GM12878 (cell line): ENCODE results near the gene MED1. TPM values are rescaled to one million over a fixed set of nuclear protein-coding genes. Genes with fewer than 3 reads are reported as not detected.
A peak's percentile ranks its signal among the peaks of the same experiment; 100 is the strongest.

Experiments
- ATAC-seq: fragments of 200-7000 bp; cut with Tn5 transposase; 3 replicates; pipeline ENCODE4 v1.9.1; 2020; ENCODE audit warnings: mild to moderate bottlenecking, moderate library complexity
- BruUV-seq: library from RNA; stranded (reverse); fragments of 400-500 nt; replicated peaks from 2 replicates; lab custom pipeline; 2021; lab: Mats Ljungman, UMichigan
- CTCF ChIA-PET: fragments of 300-600 bp; sonication (Branson Sonifier 250); formaldehyde crosslinking; extraction: SDS; loops from one replicate; lab custom pipeline; 2021; ENCODE audit warnings: inconsistent platforms; lab: Yijun Ruan, JAX
- POLR2A ChIA-PET: fragments of 350-600 bp; formaldehyde crosslinking; extraction: SDS; loops from one replicate; lab custom pipeline; 2021; ENCODE audit warnings: inconsistent platforms; lab: Charles Lee
- RAD21 ChIA-PET: fragments of 300-600 bp; sonication (Branson Sonifier 250); formaldehyde crosslinking; loops from one replicate; lab custom pipeline; 2023; ENCODE audit warnings: antibody characterized with exemption; ENCODE audit not compliant: unreplicated experiment; lab: Charles Lee
- SMC1A ChIA-PET: fragments of 300-600 bp; sonication (Branson Sonifier 250); formaldehyde crosslinking; loops from one replicate; lab custom pipeline; 2023; ENCODE audit not compliant: unreplicated experiment, uncharacterized antibody; lab: Charles Lee
- DNase-seq: peaks from one replicate; pipeline ENCODE4 v3.0.0-alpha.2; 2011; ENCODE audit warnings: low read depth, low spot score
- FAIRE-seq: peaks from 3 replicates; lab custom pipeline; 2011; peaks lifted over from hg19 to GRCh38; lab: Jason Lieb, UNC
- H2AFZ ChIP-seq: 2 replicates; pipeline ENCODE4 v1.6.0; 2011; ENCODE audit warnings: low read depth, low read length, control low read depth; ENCODE audit not compliant: control insufficient read depth
- H3K27ac ChIP-seq: 2 replicates; pipeline ENCODE4 v1.5.1; 2011; ENCODE audit warnings: control low read depth; ENCODE audit not compliant: control insufficient read depth, insufficient read depth
- H3K27me3 ChIP-seq, 2 experiments: replicated peaks in 1 of 2; 2 replicates each; pipeline versions ENCODE4 v1.6.0 to v1.6.1; 2011; ENCODE audit warnings: low read length in 1 of 2; ENCODE audit not compliant: control insufficient read depth in 2 of 2, insufficient read depth in 2 of 2
- H3K36me3 ChIP-seq, 2 experiments: 2 replicates each; pipeline ENCODE4 v1.5.1; 2011; ENCODE audit warnings: low read length in 1 of 2; ENCODE audit not compliant: control insufficient read depth in 2 of 2, insufficient read depth in 2 of 2
- H3K4me1 ChIP-seq: 2 replicates; pipeline ENCODE4 v1.6.1; 2011; ENCODE audit warnings: mild to moderate bottlenecking, low read length, moderate library complexity, mixed read lengths; ENCODE audit not compliant: control insufficient read depth, insufficient read depth
- H3K4me2 ChIP-seq: 2 replicates; pipeline ENCODE4 v1.6.0; 2011; ENCODE audit warnings: control low read depth; ENCODE audit not compliant: control insufficient read depth, insufficient read depth
- H3K4me3 ChIP-seq: fragments of 200-600 bp; sonication (generic); 2 replicates; pipeline ENCODE4 v1.5.1; 2016
- H3K79me2 ChIP-seq: 2 replicates; pipeline ENCODE4 v1.6.0; 2011; ENCODE audit warnings: low read length; ENCODE audit not compliant: control insufficient read depth, insufficient read depth
- H3K9ac ChIP-seq: 2 replicates; pipeline ENCODE4 v1.8.0; 2011; ENCODE audit warnings: low read length, control low read depth, mixed read lengths; ENCODE audit not compliant: control insufficient read depth, insufficient read depth
- H3K9me3 ChIP-seq: replicated peaks from 3 replicates; pipeline ENCODE4 v1.5.1; 2011; ENCODE audit warnings: mild to moderate bottlenecking, low read length; ENCODE audit not compliant: control insufficient read depth, insufficient read depth
- H4K20me1 ChIP-seq: 2 replicates; pipeline ENCODE4 v1.6.0; 2011; ENCODE audit not compliant: control insufficient read depth, insufficient read depth
- ASH2L ChIP-seq: fragments of 300-600, 200-600 bp; sonication (generic); IDR thresholded peaks from 2 replicates; pipeline ENCODE4 v1.6.1; 2017; ENCODE audit warnings: low read depth, mild to moderate bottlenecking, borderline replicate concordance
- BMI1 ChIP-seq: fragments of 450-650 bp; IDR thresholded peaks from 2 replicates; pipeline ENCODE4 v1.6.1; 2016; ENCODE audit warnings: mild to moderate bottlenecking, moderate library complexity, borderline replicate concordance
- KLF5 ChIP-seq: fragments of 450-650 bp; IDR thresholded peaks from 2 replicates; pipeline ENCODE4 v1.6.1; 2014; ENCODE audit warnings: mild to moderate bottlenecking; ENCODE audit not compliant: partially characterized antibody
- MYC ChIP-seq: IDR thresholded peaks from 2 replicates; pipeline ENCODE4 v1.6.1; 2011; ENCODE audit warnings: mild to moderate bottlenecking, low read length, moderate library complexity, inconsistent platforms; ENCODE audit not compliant: insufficient read depth, insufficient replicate concordance, insufficient read length, severe bottlenecking
- NFYB ChIP-seq: IDR thresholded peaks from 2 replicates; pipeline ENCODE4 v1.6.1; 2011; ENCODE audit warnings: low read depth, mild to moderate bottlenecking, low read length, improper control_type of control experiment, moderate library complexity; ENCODE audit not compliant: insufficient read depth
- RBBP5 ChIP-seq: fragments of 200-600 bp; sonication (generic); conservative IDR thresholded peaks from 2 replicates; pipeline ENCODE4 v1.6.1; 2016
- SRF ChIP-seq, 2 experiments: IDR thresholded peaks; 2 replicates each; pipeline ENCODE4 v1.6.1; 2011; ENCODE audit warnings: low read depth in 2 of 2, low read length in 2 of 2, mild to moderate bottlenecking in 1 of 2, moderate library complexity in 1 of 2
- YY1 ChIP-seq: IDR thresholded peaks from 2 replicates; pipeline ENCODE4 v1.6.1; 2011; ENCODE audit warnings: low read depth, mild to moderate bottlenecking, low read length
- ZNF622 ChIP-seq: fragments of 450-650 bp; IDR thresholded peaks from 2 replicates; pipeline ENCODE4 v1.6.1; 2017; ENCODE audit warnings: mild to moderate bottlenecking, inconsistent platforms
- WGBS: methylation state at CpG from one replicate; pipeline ENCODE4 v1.1.6; 2016; ENCODE audit warnings: low lambda C conversion rate; ENCODE audit not compliant: insufficient replicate concordance, insufficient coverage; ENCODE audit errors: missing lambda C conversion rate; 5-methylcytosine and 5-hydroxymethylcytosine counted together
- in situ Hi-C: fragments of 300-500 bp; cut with MboI; formaldehyde crosslinking; loops from 9 replicates; pipeline ENCODE4 v1.14.3; 2018; ENCODE audit warnings: mixed read lengths
- intact Hi-C: fragments of 100-400 bp; cut with micrococcal nuclease; formaldehyde crosslinking; loops from one replicate; pipeline ENCODE4 v1.14.2; 2022; ENCODE audit not compliant: unreplicated experiment
- polyA plus RNA-seq, 11 experiments: library from polyadenylated mRNA; depleted of rRNA in 4 of 11; unstranded in 6 of 11; stranded (reverse) in 5 of 11; fragments of >200 nt; fragmentation: Nextera tagmentation in 4 of 11; fragmentation: Illumina TruSeq in 1 of 11; extraction: Ambion mirVana in 4 of 11; extraction: Trizol in 1 of 11; gene quantifications; 1 replicate in 1 of 11; 2 replicates in 10 of 11; pipeline versions ENCODE4 v1.2.1 to v1.2.3, GENCODE V29; 2011 to 2016; ENCODE audit warnings: inconsistent platforms in 2 of 11, missing spikeins in 2 of 11, low read depth in 1 of 11
- total RNA-seq, 4 experiments: library from RNA; depleted of rRNA in 3 of 4; stranded (reverse); fragments of >200 nt in 3 of 4; fragmentation: Illumina TruSeq in 1 of 4; extraction: Trizol in 1 of 4; gene quantifications; 2 replicates each; pipeline versions ENCODE4 v1.2.1 to v1.2.3, GENCODE V29; 2013 to 2021
- TF ChIP-seq, protein P1 (sequence below): fragments of 450-650 bp; IDR thresholded peaks from 2 replicates; pipeline ENCODE4 v1.6.1; 2017; ENCODE audit warnings: mild to moderate bottlenecking

The MED1 gene
- total and polyA plus RNA-seq, 10 of the 15 experiments (the other 5 are each of a cell fraction or from before 2014, with no cell fraction given), result 8.7 to 50.1 (median 30.1) TPM

GRCh38 chr17:39400547-39401411 is 50.3 kb downstream of the MED1 start:
- peak overlapping the region; percentile 76 for H3K4me3 ChIP-seq
- H3K36me3 ChIP-seq, result peaks cover 0 to under 1% of the 10 kb centered on the region in 2 experiments; a peak in 1 of 4 replicates
- ChIA-PET POLR2A (interaction anchor here (1.0 to 1.4 kb wide), 4 partner anchors 9 to 225 kb away, joined by 3 to 8 read pairs (median 5); no protein-coding TSS in a partner anchor), RAD21 (interaction anchor here (1.0 kb wide), 1 partner anchor 201 kb away, joined by 3 read pairs; the partner anchor contains the start of gene RPL19), CTCF (interaction anchor here (1.0 kb wide), 1 partner anchor 62 kb away, joined by 3 read pairs; no protein-coding TSS in a partner anchor), SMC1A (no interaction called here)
- peak overlapping the region; percentile 87 for H3K4me2 ChIP-seq
- no peaks in the 10 kb centered on the region; the same call in none of the 2 replicates for H3K4me1 ChIP-seq
- H3K9ac ChIP-seq, result peak overlapping the region; percentile 70
- H3K9me3 ChIP-seq, result no peaks in the 10 kb centered on the region
- peaks cover 6% of the 10 kb centered on the region for H3K79me2 ChIP-seq
- peak overlapping the region; percentile 67 for H2AFZ ChIP-seq
- no peaks in the 10 kb centered on the region for H3K27me3 ChIP-seq
- no peaks in the 10 kb centered on the region for H4K20me1 ChIP-seq
- ATAC-seq (no peak), FAIRE-seq (no peak), DNase-seq (no peak)
- H3K27ac ChIP-seq, result peak overlapping the region; percentile 50
- TF ChIP-seq ASH2L (0 out of 2 replicates have a peak, but pooled peaks have one; percentile 27), MYC (no peak), BMI1 (no peak)
- in situ Hi-C loops, result no loop called here
- WGBS, result 4% methylated on average over 44 of the region's 46 CpGs
- no TSS peak for BruUV-seq
- intact Hi-C loops, result no loop called here

GRCh38 chr17:39399791-39400190 is 51.3 kb downstream of the MED1 start:
- Histone ChIP-seq H3K4me3 (peak overlapping the region; percentile 76; the same call in 1 of the 2 replicates), H3K27ac (no peak overlapping the region), H3K9me3 (no peaks in the 10 kb centered on the region), H3K4me2 (peak overlapping the region; percentile 87; the same call in 1 of the 2 replicates), H2AFZ (no peak overlapping the region), H4K20me1 (no peaks in the 10 kb centered on the region), H3K79me2 (peaks cover 6% of the 10 kb centered on the region), H3K9ac (no peak overlapping the region), H3K27me3 (no peaks in the 10 kb centered on the region), H3K4me1 (no peaks in the 10 kb centered on the region; the same call in none of the 2 replicates), H3K36me3 (no peaks in the 10 kb centered on the region)
- DNase-seq (no peak), ATAC-seq (no peak), FAIRE-seq (no peak)
- ChIA-PET RAD21 (interaction anchor here (1.0 kb wide), 1 partner anchor 200 kb away, joined by 3 read pairs; the partner anchor contains the start of gene RPL19), CTCF (interaction anchor here (0.8 to 1.0 kb wide), 2 partner anchors 62 to 224 kb away, joined by 3 to 4 read pairs; no protein-coding TSS in a partner anchor), SMC1A (interaction anchor here (0.8 kb wide), 1 partner anchor 65 kb away, joined by 3 read pairs; no protein-coding TSS in a partner anchor), POLR2A (no interaction called here)
- in situ Hi-C loops, result no loop called here
- no TSS peak for BruUV-seq
- TF ChIP-seq YY1, result no peak
- no peak for TF ChIP-seq KLF5
- TF ChIP-seq SRF (IDR thresholded peaks at IDR 0.05; ENCODE audit: low read depth in 2 of 2, low read length in 2 of 2), result no peak
- no peak for TF ChIP-seq ZNF622
- TF ChIP-seq NFYB, result no peak
- TF ChIP-seq, protein P1, sequence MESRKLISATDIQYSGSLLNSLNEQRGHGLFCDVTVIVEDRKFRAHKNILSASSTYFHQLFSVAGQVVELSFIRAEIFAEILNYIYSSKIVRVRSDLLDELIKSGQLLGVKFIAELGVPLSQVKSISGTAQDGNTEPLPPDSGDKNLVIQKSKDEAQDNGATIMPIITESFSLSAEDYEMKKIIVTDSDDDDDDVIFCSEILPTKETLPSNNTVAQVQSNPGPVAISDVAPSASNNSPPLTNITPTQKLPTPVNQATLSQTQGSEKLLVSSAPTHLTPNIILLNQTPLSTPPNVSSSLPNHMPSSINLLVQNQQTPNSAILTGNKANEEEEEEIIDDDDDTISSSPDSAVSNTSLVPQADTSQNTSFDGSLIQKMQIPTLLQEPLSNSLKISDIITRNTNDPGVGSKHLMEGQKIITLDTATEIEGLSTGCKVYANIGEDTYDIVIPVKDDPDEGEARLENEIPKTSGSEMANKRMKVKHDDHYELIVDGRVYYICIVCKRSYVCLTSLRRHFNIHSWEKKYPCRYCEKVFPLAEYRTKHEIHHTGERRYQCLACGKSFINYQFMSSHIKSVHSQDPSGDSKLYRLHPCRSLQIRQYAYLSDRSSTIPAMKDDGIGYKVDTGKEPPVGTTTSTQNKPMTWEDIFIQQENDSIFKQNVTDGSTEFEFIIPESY, result no peak
- TF ChIP-seq RBBP5, result no peak
- intact Hi-C loops, result no loop called here
- WGBS, result 77% methylated on average over 4 of the region's 4 CpGs
